Endodermal cell (in vitro differentiated cells): ENCODE measurements around the gene ZNF787. TPM values are rescaled to one million over a fixed set of nuclear protein-coding genes. Genes with fewer than 3 reads are reported as not detected.
"Not testable (repeated sequence)": the region's sequence is repeated elsewhere in the genome, so short reads cannot be mapped to it uniquely, and the experiment has no call there.

Source experiments
- DNase-seq: peaks from one replicate; pipeline ENCODE4 v3.0.0-alpha.2; 2017
- H3K27ac ChIP-seq: 2 replicates; pipeline ENCODE4 v1.5.1; 2013; ENCODE audit warnings: mild to moderate bottlenecking, low read depth, low read length, moderate library complexity
- H3K27me3 ChIP-seq: 2 replicates; pipeline ENCODE4 v1.6.1; 2013; ENCODE audit warnings: mild to moderate bottlenecking, low read length, moderate library complexity; ENCODE audit not compliant: insufficient read depth, control insufficient read depth, poor library complexity, severe bottlenecking
- H3K36me3 ChIP-seq: 2 replicates; pipeline ENCODE4 v1.7.0; 2013; ENCODE audit warnings: mild to moderate bottlenecking, low read length, moderate library complexity; ENCODE audit not compliant: control insufficient read depth, insufficient read depth
- H3K4me1 ChIP-seq: one replicate; pipeline ENCODE4 v1.7.0; 2013; ENCODE audit warnings: low read length; ENCODE audit not compliant: control insufficient read depth, insufficient read depth
- H3K4me3 ChIP-seq: 2 replicates; pipeline ENCODE4 v1.5.1; 2013; ENCODE audit warnings: mild to moderate bottlenecking, low read length, moderate library complexity
- H3K9ac ChIP-seq: 2 replicates; pipeline ENCODE4 v1.6.1; 2013; ENCODE audit warnings: mild to moderate bottlenecking, low read length, moderate library complexity; ENCODE audit not compliant: poor library complexity, severe bottlenecking; ENCODE audit errors: extremely low read depth
- H3K9me3 ChIP-seq: 2 replicates; pipeline ENCODE4 v1.6.1; 2013; ENCODE audit warnings: mild to moderate bottlenecking, low read length, moderate library complexity; ENCODE audit not compliant: control insufficient read depth
- H3K27ac Mint-ChIP-seq: 2 replicates; pipeline ENCODE4 v1.8.0; 2020; ENCODE audit warnings: mixed read lengths
- H3K27me3 Mint-ChIP-seq: 2 replicates; pipeline ENCODE4 v1.8.0; 2021; ENCODE audit warnings: mild to moderate bottlenecking, mixed read lengths; ENCODE audit not compliant: insufficient read depth
- H3K36me3 Mint-ChIP-seq: 2 replicates; pipeline ENCODE4 v1.8.0; 2020; ENCODE audit warnings: low read depth, mixed read lengths
- H3K4me1 Mint-ChIP-seq: 2 replicates; pipeline ENCODE4 v1.8.0; 2020; ENCODE audit warnings: mixed read lengths
- H3K4me3 Mint-ChIP-seq: 2 replicates; pipeline ENCODE4 v1.8.0; 2020; ENCODE audit warnings: mild to moderate bottlenecking, moderate library complexity, mixed read lengths
- H3K9me3 Mint-ChIP-seq: 2 replicates; pipeline ENCODE4 v1.8.0; 2020; ENCODE audit warnings: mild to moderate bottlenecking, mixed read lengths
- WGBS, 2 experiments: methylation state at CpG; one replicate each; pipeline versions ENCODE4 v1.1.5 to v1.1.7; 2013; ENCODE audit warnings: missing lambda C conversion rate in 2 of 2, mixed read lengths in 1 of 2; ENCODE audit not compliant: insufficient coverage in 1 of 2, insufficient read length in 1 of 2; 5-methylcytosine and 5-hydroxymethylcytosine counted together
- total RNA-seq, 2 donors: library from RNA; stranded (reverse); fragmentation: NEBNext Ultra II Directional in 1 of 2; extraction: Animal tissue kit (Norgen Biotek cat#: 25700) in 1 of 2; gene quantifications; 2 replicates in 1 of 2; 3 replicates in 1 of 2; pipeline ENCODE4 v1.2.1, GENCODE V29; 2021
- TF ChIP-seq, protein P1 (sequence below): fragments of 200-600 bp; sonication (generic); conservative IDR thresholded peaks from 2 replicates; pipeline ENCODE4 v1.5.0; 2021; ENCODE audit warnings: antibody characterized with exemption, mild to moderate bottlenecking

ZNF787 gene
- total RNA-seq, 2 donors from 2014 or later = 42.1 to 43.7 TPM

DNA sequence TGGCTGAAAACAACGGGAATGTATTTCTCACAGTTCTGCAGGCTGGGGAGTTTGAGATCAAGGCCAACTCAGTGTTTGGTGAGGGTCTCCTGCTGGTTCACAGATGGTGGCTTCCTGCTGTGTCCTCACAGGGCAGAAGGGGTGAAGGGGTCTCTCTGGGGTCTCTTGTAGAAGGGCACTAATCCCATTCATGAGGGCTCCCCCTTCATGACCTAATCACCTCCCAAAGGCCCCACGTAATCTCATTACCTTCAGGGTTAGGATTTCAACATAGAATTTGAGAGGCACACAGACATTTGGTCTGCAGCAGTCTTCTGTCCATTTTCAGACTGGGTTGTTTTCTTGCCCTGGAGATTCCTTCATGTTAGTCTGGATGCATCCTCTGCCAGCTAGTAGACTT, 31.5 kb upstream of the ZNF787 start:
- H3K4me1 ChIP-seq = no peaks in the 10 kb centered on the region
- no peaks in the 10 kb centered on the region for H3K27me3 Mint-ChIP-seq
- H3K4me3 ChIP-seq = no peak overlapping the region
- peaks cover 30% of the 10 kb centered on the region for H3K36me3 ChIP-seq
- peaks cover 56% of the 10 kb centered on the region for H3K36me3 Mint-ChIP-seq
- H3K4me1 Mint-ChIP-seq = peaks cover 16% of the 10 kb centered on the region
- peak overlapping the region; percentile 64 for H3K27ac Mint-ChIP-seq
- H3K4me3 Mint-ChIP-seq = no peak overlapping the region
- WGBS, 2 experiments = 93% methylated on average over 2 of the region's 2 CpGs
- H3K27me3 ChIP-seq = no peaks in the 10 kb centered on the region
- no peak for DNase-seq
- H3K9ac ChIP-seq = no peak overlapping the region
- no peaks in the 10 kb centered on the region for H3K9me3 ChIP-seq
- H3K9me3 Mint-ChIP-seq = no peaks in the 10 kb centered on the region
- peak overlapping the region; percentile 5 for H3K27ac ChIP-seq
- TF ChIP-seq, protein P1, sequence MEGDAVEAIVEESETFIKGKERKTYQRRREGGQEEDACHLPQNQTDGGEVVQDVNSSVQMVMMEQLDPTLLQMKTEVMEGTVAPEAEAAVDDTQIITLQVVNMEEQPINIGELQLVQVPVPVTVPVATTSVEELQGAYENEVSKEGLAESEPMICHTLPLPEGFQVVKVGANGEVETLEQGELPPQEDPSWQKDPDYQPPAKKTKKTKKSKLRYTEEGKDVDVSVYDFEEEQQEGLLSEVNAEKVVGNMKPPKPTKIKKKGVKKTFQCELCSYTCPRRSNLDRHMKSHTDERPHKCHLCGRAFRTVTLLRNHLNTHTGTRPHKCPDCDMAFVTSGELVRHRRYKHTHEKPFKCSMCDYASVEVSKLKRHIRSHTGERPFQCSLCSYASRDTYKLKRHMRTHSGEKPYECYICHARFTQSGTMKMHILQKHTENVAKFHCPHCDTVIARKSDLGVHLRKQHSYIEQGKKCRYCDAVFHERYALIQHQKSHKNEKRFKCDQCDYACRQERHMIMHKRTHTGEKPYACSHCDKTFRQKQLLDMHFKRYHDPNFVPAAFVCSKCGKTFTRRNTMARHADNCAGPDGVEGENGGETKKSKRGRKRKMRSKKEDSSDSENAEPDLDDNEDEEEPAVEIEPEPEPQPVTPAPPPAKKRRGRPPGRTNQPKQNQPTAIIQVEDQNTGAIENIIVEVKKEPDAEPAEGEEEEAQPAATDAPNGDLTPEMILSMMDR = no peak

DNA sequence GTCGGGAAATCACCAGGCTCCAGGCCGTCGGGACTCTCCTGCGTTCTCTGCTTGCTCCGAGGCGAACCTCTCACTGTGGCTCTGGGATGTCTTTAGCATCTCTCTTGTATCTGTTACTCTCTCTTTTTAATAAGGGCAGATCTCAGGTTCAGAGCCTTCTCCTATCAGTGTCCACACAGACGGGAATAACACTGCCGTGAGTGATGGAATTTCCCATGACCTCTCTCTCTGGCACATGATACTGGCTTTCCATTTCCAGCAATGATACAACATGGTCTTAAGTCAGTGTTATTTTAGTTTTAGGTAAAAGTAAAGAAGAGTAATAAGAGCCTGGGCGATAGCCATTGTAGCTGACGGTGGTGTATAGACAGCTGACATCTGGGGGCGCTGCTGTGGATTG, 29.3 kb upstream of the ZNF787 start:
- TF ChIP-seq, protein P1 = no peak
- no peaks in the 10 kb centered on the region for H3K27me3 Mint-ChIP-seq
- no peak overlapping the region for H3K4me3 ChIP-seq
- peaks cover 46% of the 10 kb centered on the region for H3K36me3 Mint-ChIP-seq
- H3K4me1 ChIP-seq = no peaks in the 10 kb centered on the region
- no peaks in the 10 kb centered on the region for H3K27me3 ChIP-seq
- no peak overlapping the region for H3K9ac ChIP-seq
- peaks cover 16% of the 10 kb centered on the region for H3K4me1 Mint-ChIP-seq
- no peaks in the 10 kb centered on the region for H3K9me3 Mint-ChIP-seq
- peaks cover 21% of the 10 kb centered on the region for H3K36me3 ChIP-seq
- no peak for DNase-seq
- H3K4me3 Mint-ChIP-seq = no peak overlapping the region
- 95 to 97% methylated on average over 8 to 10 of the region's 11 CpGs for WGBS, 2 experiments
- H3K27ac ChIP-seq = no peak overlapping the region
- no peaks in the 10 kb centered on the region for H3K9me3 ChIP-seq
- H3K27ac Mint-ChIP-seq = no peak overlapping the region

DNA sequence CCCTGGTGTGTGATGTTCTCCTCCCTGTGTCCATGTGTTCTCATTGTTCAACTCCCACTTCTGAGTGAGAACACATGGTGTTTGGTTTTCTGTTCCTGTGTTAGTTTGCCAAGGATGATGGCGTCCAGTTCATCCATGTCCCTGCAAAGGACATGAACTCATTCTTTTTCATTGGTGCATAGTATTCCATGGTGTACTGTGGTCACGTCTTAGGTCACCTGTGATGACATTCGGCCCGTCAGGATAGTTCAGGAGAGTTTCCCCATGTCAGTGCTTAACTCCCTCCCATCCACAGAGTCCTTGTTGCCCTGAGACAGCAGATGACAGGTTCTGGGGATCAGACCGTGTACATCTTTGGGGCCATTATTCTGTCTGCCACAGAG, 28.6 kb upstream of the ZNF787 start:
- no peak overlapping the region for H3K27ac Mint-ChIP-seq
- H3K36me3 ChIP-seq = peaks cover 13% of the 10 kb centered on the region
- peaks cover 40% of the 10 kb centered on the region for H3K36me3 Mint-ChIP-seq

GRCh38 chr19:56148955-56149655, 28.0 kb upstream of the ZNF787 start:
- H3K4me1 Mint-ChIP-seq = peaks cover 17% of the 10 kb centered on the region
- peaks cover 11% of the 10 kb centered on the region for H3K36me3 ChIP-seq
- not testable (repeated sequence) for H3K4me3 ChIP-seq, DNase-seq, H3K9me3 ChIP-seq, H3K27ac ChIP-seq, H3K27ac Mint-ChIP-seq, H3K4me3 Mint-ChIP-seq, H3K27me3 Mint-ChIP-seq, H3K9ac ChIP-seq, H3K4me1 ChIP-seq, H3K9me3 Mint-ChIP-seq, H3K27me3 ChIP-seq
- WGBS, 2 experiments = 94 to 100% methylated on average over 6 to 12 of the region's 12 CpGs
- H3K36me3 Mint-ChIP-seq = peaks cover 40% of the 10 kb centered on the region

More for the DNA sequence above, 28.6 kb upstream of the ZNF787 start:
- no peaks in the 10 kb centered on the region for H3K9me3 Mint-ChIP-seq
- no peak overlapping the region for H3K4me3 Mint-ChIP-seq
- Histone ChIP-seq H3K27ac (no peak overlapping the region), H3K9ac (no peak overlapping the region), H3K4me1 (no peaks in the 10 kb centered on the region), H3K27me3 (no peaks in the 10 kb centered on the region), H3K9me3 (no peaks in the 10 kb centered on the region), H3K4me3 (no peak overlapping the region)
- TF ChIP-seq, protein P1 = no peak
- DNase-seq = no peak
- H3K27me3 Mint-ChIP-seq = no peaks in the 10 kb centered on the region
- 93 to 98% methylated on average over 4 to 5 of the region's 5 CpGs for WGBS, 2 experiments
- H3K4me1 Mint-ChIP-seq = peaks cover 16% of the 10 kb centered on the region
